Activated CD8-positive, alpha-beta T cell treated with anti-CD3 and anti-CD28 coated beads, Interleukin-2, amount 10 ng/mL, durations not matched to agents 7 days and 5 days (primary cell): Measurements from ENCODE around the gene ZNF385A. TPM values are rescaled to one million over a fixed set of nuclear protein-coding genes. Genes with fewer than 3 reads are reported as not detected.

Experiments used
- ATAC-seq: fragments of 150-1000 bp; cut with Tn5 transposase; one replicate; pipeline ENCODE4 v1.10.0; 2021; ENCODE audit warnings: moderate library complexity
- CTCF ChIA-PET: fragments of 350-600 bp; sonication (Branson Sonifier 250); formaldehyde crosslinking; loops from one replicate; lab custom pipeline; 2021; ENCODE audit warnings: antibody characterized with exemption; lab: Charles Lee
- POLR2A ChIA-PET: fragments of 350-600 bp; sonication (Branson Sonifier 250); formaldehyde crosslinking; loops from one replicate; lab custom pipeline; 2021; ENCODE audit warnings: antibody characterized with exemption; lab: Charles Lee
- DNase-seq: peaks from one replicate; pipeline ENCODE4 v3.0.0-alpha.2; 2020
- H3K27ac Mint-ChIP-seq: one replicate; pipeline ENCODE4 v1.8.0; 2021; ENCODE audit warnings: mild to moderate bottlenecking, mixed read lengths
- H3K27me3 Mint-ChIP-seq: one replicate; pipeline ENCODE4 v1.8.0; 2021; ENCODE audit warnings: low read depth, mixed read lengths
- H3K36me3 Mint-ChIP-seq: one replicate; pipeline ENCODE4 v1.8.0; 2021; ENCODE audit warnings: low read depth, mixed read lengths
- H3K4me1 Mint-ChIP-seq: one replicate; pipeline ENCODE4 v1.8.0; 2021; ENCODE audit warnings: low read depth, mixed read lengths
- H3K4me3 Mint-ChIP-seq: one replicate; pipeline ENCODE4 v1.8.0; 2021; ENCODE audit warnings: mild to moderate bottlenecking, mixed read lengths
- H3K9me3 Mint-ChIP-seq: one replicate; pipeline ENCODE4 v1.8.0; 2022; ENCODE audit warnings: mixed read lengths; ENCODE audit not compliant: insufficient read depth
- total RNA-seq, 2 experiments: library from RNA; stranded (reverse); gene quantifications; one replicate each; pipeline ENCODE4 v1.2.3, GENCODE V29; 2021

ZNF385A gene
- total RNA-seq, 2 experiments from 2014 or later, result 0.55 to 0.74 TPM

- ATAC-seq (no peak), DNase-seq (no peak)
- peaks cover 4% of the 10 kb centered on the region for H3K27me3 Mint-ChIP-seq
- no peaks in the 10 kb centered on the region for H3K36me3 Mint-ChIP-seq
- ChIA-PET CTCF (interaction anchor here (0.7 to 3.0 kb wide), 8 partner anchors 9 to 149 kb away, joined by 3 to 24 read pairs (median 4); partner anchors contain the start of gene COPZ1), POLR2A (no interaction called here)
- no peak overlapping the region for H3K4me3 Mint-ChIP-seq
- peak overlapping the region; percentile 85 for H3K27ac Mint-ChIP-seq
- peaks cover 36% of the 10 kb centered on the region for H3K4me1 Mint-ChIP-seq
- H3K9me3 Mint-ChIP-seq, result no peaks in the 10 kb centered on the region
Measured at GRCh38 chr12:54363047-54363446, 21.5 kb downstream of the ZNF385A start.

GRCh38 chr12:54360717-54361456 lies 23.6 kb downstream of the ZNF385A start:
- H3K27me3 Mint-ChIP-seq, result no peaks in the 10 kb centered on the region
- ATAC-seq (no peak), DNase-seq (peak; percentile 74)
- no peaks in the 10 kb centered on the region for H3K36me3 Mint-ChIP-seq
- H3K27ac Mint-ChIP-seq, result peak overlapping the region; percentile 51
- ChIA-PET POLR2A (interaction anchor here (0.7 to 1.0 kb wide), 3 partner anchors 8 to 75 kb away, joined by 3 read pairs; no protein-coding TSS in a partner anchor), CTCF (interaction anchor here (0.8 to 6.4 kb wide), 22 partner anchors 8 to 148 kb away, joined by 3 to 96 read pairs (median 5); partner anchors contain the start of genes COPZ1 and HNRNPA1)
- H3K4me1 Mint-ChIP-seq, result peaks cover 40% of the 10 kb centered on the region
- H3K9me3 Mint-ChIP-seq, result no peaks in the 10 kb centered on the region
- peak overlapping the region; percentile 35 for H3K4me3 Mint-ChIP-seq

- H3K36me3 Mint-ChIP-seq, result no peaks in the 10 kb centered on the region
- ChIA-PET POLR2A (interaction anchor here (0.6 to 4.3 kb wide), 6 partner anchors 15 to 81 kb away, joined by 3 to 40 read pairs (median 4); partner anchors contain the start of genes CBX5, COPZ1 and HNRNPA1), CTCF (interaction anchor here (0.9 to 6.4 kb wide), 22 partner anchors 8 to 171 kb away, joined by 3 to 96 read pairs (median 6); partner anchors contain the start of genes COPZ1, HNRNPA1 and SMUG1)
- no peaks in the 10 kb centered on the region for H3K9me3 Mint-ChIP-seq
- no peaks in the 10 kb centered on the region for H3K27me3 Mint-ChIP-seq
- no peak for ATAC-seq
- DNase-seq, result no peak
- H3K4me1 Mint-ChIP-seq, result peaks cover 37% of the 10 kb centered on the region
- no peak overlapping the region for H3K27ac Mint-ChIP-seq
- H3K4me3 Mint-ChIP-seq, result no peak overlapping the region
Measured at GRCh38 chr12:54359762-54360351, 24.7 kb downstream of the ZNF385A start.

GRCh38 chr12:54358945-54359761 lies 25.4 kb downstream of the ZNF385A start:
- Mint-ChIP-seq H3K36me3 (no peaks in the 10 kb centered on the region), H3K27me3 (no peaks in the 10 kb centered on the region), H3K4me3 (no peak overlapping the region), H3K27ac (no peak overlapping the region), H3K4me1 (peaks cover 30% of the 10 kb centered on the region), H3K9me3 (no peaks in the 10 kb centered on the region)
- ChIA-PET POLR2A (interaction anchor here (0.6 to 4.3 kb wide), 11 partner anchors 14 to 139 kb away, joined by 3 to 40 read pairs (median 5); partner anchors contain the start of genes CBX5, COPZ1 and HNRNPA1), CTCF (interaction anchor here (0.7 to 6.4 kb wide), 21 partner anchors 9 to 170 kb away, joined by 3 to 96 read pairs (median 6); partner anchors contain the start of genes COPZ1, HNRNPA1 and SMUG1)
- peak; percentile 98 for DNase-seq
- peak; percentile 96 for ATAC-seq

- DNase-seq, result peak; percentile 77
- Mint-ChIP-seq H3K4me1 (peaks cover 22% of the 10 kb centered on the region), H3K4me3 (no peak overlapping the region), H3K9me3 (no peaks in the 10 kb centered on the region), H3K36me3 (no peaks in the 10 kb centered on the region), H3K27me3 (no peaks in the 10 kb centered on the region), H3K27ac (no peak overlapping the region)
- ChIA-PET CTCF (interaction anchor here (0.9 to 6.4 kb wide), 18 partner anchors 10 to 169 kb away, joined by 3 to 96 read pairs (median 8); partner anchors contain the start of genes COPZ1, HNRNPA1 and SMUG1), POLR2A (interaction anchor here (0.7 to 4.3 kb wide), 13 partner anchors 14 to 140 kb away, joined by 3 to 40 read pairs (median 3); partner anchors contain the start of genes CBX5, COPZ1 and HNRNPA1)
- peak; percentile 53 for ATAC-seq
Measured at GRCh38 chr12:54358191-54358944, 26.2 kb downstream of the ZNF385A start.

GRCh38 chr12:54357506-54358190 lies 26.9 kb downstream of the ZNF385A start:
- POLR2A ChIA-PET, result interaction anchor here (0.7 to 4.3 kb wide), 7 partner anchors 17 to 77 kb away, joined by 3 to 40 read pairs (median 3); partner anchors contain the start of genes CBX5, COPZ1 and HNRNPA1
- CTCF ChIA-PET, result interaction anchor here (1.1 to 6.4 kb wide), 9 partner anchors 11 to 142 kb away, joined by 3 to 96 read pairs (median 25); partner anchors contain the start of gene COPZ1
- peak overlapping the region; percentile 62 for H3K27ac Mint-ChIP-seq

GRCh38 chr12:54356951-54357356 lies 27.6 kb downstream of the ZNF385A start:
- DNase-seq (no peak), ATAC-seq (no peak)
- no peak overlapping the region for H3K4me3 Mint-ChIP-seq
- H3K4me1 Mint-ChIP-seq, result peaks cover 25% of the 10 kb centered on the region
- ChIA-PET POLR2A (interaction anchor here (0.6 to 4.3 kb wide), 2 partner anchors 76 to 1331 kb away, joined by 3 to 40 read pairs; partner anchors contain the start of genes CBX5 and HNRNPA1), CTCF (interaction anchor here (1.1 to 6.4 kb wide), 7 partner anchors 11 to 142 kb away, joined by 3 to 96 read pairs (median 28); partner anchors contain the start of gene COPZ1)
- H3K27me3 Mint-ChIP-seq, result no peaks in the 10 kb centered on the region
- H3K27ac Mint-ChIP-seq, result no peak overlapping the region
- H3K9me3 Mint-ChIP-seq, result no peaks in the 10 kb centered on the region
- H3K36me3 Mint-ChIP-seq, result peaks cover 7% of the 10 kb centered on the region

More at GRCh38 chr12:54357506-54358190, 26.9 kb downstream of the ZNF385A start:
- ATAC-seq (no peak), DNase-seq (no peak)
- no peak overlapping the region for H3K4me3 Mint-ChIP-seq
- peaks cover 2% of the 10 kb centered on the region for H3K36me3 Mint-ChIP-seq
- H3K27me3 Mint-ChIP-seq, result no peaks in the 10 kb centered on the region
- H3K4me1 Mint-ChIP-seq, result peaks cover 20% of the 10 kb centered on the region
- H3K9me3 Mint-ChIP-seq, result no peaks in the 10 kb centered on the region

GRCh38 chr12:54356228-54356627 lies 28.3 kb downstream of the ZNF385A start:
- no peak overlapping the region for H3K4me3 Mint-ChIP-seq
- H3K9me3 Mint-ChIP-seq, result no peaks in the 10 kb centered on the region
- peaks cover 31% of the 10 kb centered on the region for H3K4me1 Mint-ChIP-seq
- DNase-seq, result no peak
- H3K36me3 Mint-ChIP-seq, result peaks cover 13% of the 10 kb centered on the region
- H3K27me3 Mint-ChIP-seq, result no peaks in the 10 kb centered on the region
- H3K27ac Mint-ChIP-seq, result no peak overlapping the region
- ChIA-PET CTCF (interaction anchor here (0.9 to 6.4 kb wide), 5 partner anchors 12 to 62 kb away, joined by 3 to 96 read pairs (median 41); no protein-coding TSS in a partner anchor), POLR2A (interaction anchor here (4.3 kb wide), 1 partner anchor 76 kb away, joined by 40 read pairs; the partner anchor contains the start of genes CBX5 and HNRNPA1)
- no peak for ATAC-seq

GRCh38 chr12:54355104-54355815 lies 29.3 kb downstream of the ZNF385A start:
- no peaks in the 10 kb centered on the region for H3K27me3 Mint-ChIP-seq
- DNase-seq (no peak), ATAC-seq (no peak)
- no peaks in the 10 kb centered on the region for H3K9me3 Mint-ChIP-seq
- CTCF ChIA-PET, result interaction anchor here (5.5 kb wide), 1 partner anchor 13 kb away, joined by 41 read pairs; no protein-coding TSS in a partner anchor
- H3K27ac Mint-ChIP-seq, result no peak overlapping the region
- peaks cover 23% of the 10 kb centered on the region for H3K36me3 Mint-ChIP-seq
- no peak overlapping the region for H3K4me3 Mint-ChIP-seq
- peaks cover 25% of the 10 kb centered on the region for H3K4me1 Mint-ChIP-seq
- POLR2A ChIA-PET, result interaction anchor here (4.3 kb wide), 1 partner anchor 75 kb away, joined by 40 read pairs; the partner anchor contains the start of genes CBX5 and HNRNPA1
